ENCODE measurements around the gene CHST12. TPM values are rescaled to one million over a fixed set of nuclear protein-coding genes. Genes with fewer than 3 reads are reported as not detected.

The CHST12 gene
- total and polyA plus RNA-seq, 12 donors: 2.5 to 31.2 (median 19.4) TPM

- Histone ChIP-seq H3K4me3 (no peak overlapping the region), H3K36me3 (replicated peaks in 1 of 2) (no peaks in the 10 kb centered on the region), H3K9me3 (replicated peaks in 1 of 3) (no peaks in the 10 kb centered on the region), H3K4me1 (replicated peaks in 1 of 2) (no peaks in the 10 kb centered on the region), H3K27me3 (peaks cover 5% of the 10 kb centered on the region), H3K27ac (no peak overlapping the region)
- no peak for DNase-seq
- intact Hi-C loops (cut with DNase I): no loop called here
- 0 to 64% (median 61%) methylated on average over 1 to 32 of the region's 32 CpGs for WGBS, 4 donors
- TF ChIP-seq POLR2A (IDR thresholded peaks at IDR 0.05) (no peak), CTCF (IDR thresholded peaks at IDR 0.05) (no peak)
These were observed 91.0 kb downstream of the CHST12 start for GRCh38 chr7:2494191-2495130.

GRCh38 chr7:2495418-2496299 lies 92.2 kb downstream of the CHST12 start:
- H3K27ac ChIP-seq: no peak overlapping the region
- DNase-seq: no peak
- H3K4me3 ChIP-seq: no peak overlapping the region
- H3K27me3 ChIP-seq: peaks cover 5% of the 10 kb centered on the region
- WGBS, 4 donors: 62 to 79% (median 77%) methylated on average over 16 to 25 of the region's 25 CpGs
- H3K4me1 ChIP-seq (replicated peaks in 1 of 2): no peaks in the 10 kb centered on the region
- no peaks in the 10 kb centered on the region for H3K9me3 ChIP-seq (replicated peaks in 1 of 3)
- TF ChIP-seq POLR2A (IDR thresholded peaks at IDR 0.05): no peak
- intact Hi-C loops (cut with DNase I): no loop called here
- H3K36me3 ChIP-seq (replicated peaks in 1 of 2): no peaks in the 10 kb centered on the region

GRCh38 chr7:2496375-2496774 lies 93.0 kb downstream of the CHST12 start:
- no peak for TF ChIP-seq CTCF (IDR thresholded peaks at IDR 0.05)
- TF ChIP-seq POLR2A (IDR thresholded peaks at IDR 0.05): no peak

GRCh38 chr7:2497065-2497464 lies 93.7 kb downstream of the CHST12 start:
- DNase-seq: no peak
- Histone ChIP-seq H3K27me3 (peaks cover 5% of the 10 kb centered on the region), H3K9me3 (replicated peaks in 1 of 3) (no peaks in the 10 kb centered on the region), H3K36me3 (replicated peaks in 1 of 2) (no peaks in the 10 kb centered on the region), H3K4me3 (no peak overlapping the region), H3K4me1 (replicated peaks in 1 of 2) (no peaks in the 10 kb centered on the region), H3K27ac (no peak overlapping the region)
- intact Hi-C loops (cut with DNase I): no loop called here
- no peak for TF ChIP-seq POLR2A (IDR thresholded peaks at IDR 0.05)
- no peak for TF ChIP-seq CTCF (IDR thresholded peaks at IDR 0.05)
- 92 to 100% (median 94%) methylated on average over 2 to 3 of the region's 3 CpGs for WGBS, 4 donors

More at GRCh38 chr7:2496375-2496774, 93.0 kb downstream of the CHST12 start:
- Histone ChIP-seq H3K4me1 (replicated peaks in 1 of 2) (no peaks in the 10 kb centered on the region), H3K9me3 (replicated peaks in 1 of 3) (no peaks in the 10 kb centered on the region), H3K4me3 (no peak overlapping the region), H3K36me3 (replicated peaks in 1 of 2) (no peaks in the 10 kb centered on the region), H3K27me3 (peaks cover 5% of the 10 kb centered on the region), H3K27ac (no peak overlapping the region)
- intact Hi-C loops (cut with DNase I): no loop called here
- WGBS, 4 donors: 81 to 93% (median 90%) methylated on average over 8 to 9 of the region's 9 CpGs
- no peak for DNase-seq

Data from adrenal gland (tissue), 12 donors.